ENCODE data around the gene TBL1XR1. TPM values are rescaled to one million over a fixed set of nuclear protein-coding genes. Genes with fewer than 3 reads are reported as not detected.

The TBL1XR1 gene
- total RNA-seq, 1 experiment from 2014 or later = 77.6 TPM

GRCh38 chr3:177098551-177098950 lies 98.7 kb downstream of the TBL1XR1 start:
- TF ChIP-seq EZH2phosphoT487 (IDR thresholded peaks at IDR 0.05; ENCODE audit: borderline replicate concordance, low read length) (no peak), CTCF (conservative IDR thresholded peaks at IDR 0.05; ENCODE audit: low read depth, low read length) (no peak), EZH2 (IDR thresholded peaks at IDR 0.05; ENCODE audit: low read length, unreplicated experiment) (no peak)
- no peak overlapping the region for H3K4me3 ChIP-seq (ENCODE audit: low read length)
- H3K9me2 ChIP-seq (replicated peaks; ENCODE audit: low read length) = no peaks in the 10 kb centered on the region
- no peak overlapping the region for H3K9ac ChIP-seq (ENCODE audit: low read length)
- H3K36me3 ChIP-seq (ENCODE audit: low read depth, low read length) = peaks cover 9% of the 10 kb centered on the region
- H3K9me3 ChIP-seq (ENCODE audit: low read length) = no peaks in the 10 kb centered on the region
- H3K4me1 ChIP-seq (ENCODE audit: insufficient read depth, low read length) = no peaks in the 10 kb centered on the region
- intact Hi-C loops (cut with micrococcal nuclease) = no loop called here
- 0 out of 2 replicates have a peak, but pooled peaks cover 11% of the 10 kb centered on the region for H4K20me1 ChIP-seq (ENCODE audit: low read length)
- ChIA-PET POLR2A (ENCODE audit: unreplicated experiment) (no interaction called here), CTCF (no interaction called here)
- H3K79me2 ChIP-seq (ENCODE audit: low read length) = peaks cover 96% of the 10 kb centered on the region
- ATAC-seq (no peak), DNase-seq (no peak)
- no peak overlapping the region for H3K4me2 ChIP-seq (ENCODE audit: low read length)
- no peaks in the 10 kb centered on the region for H3F3A ChIP-seq (ENCODE audit: low read length, unreplicated experiment)
- no peaks in the 10 kb centered on the region for H3K27me3 ChIP-seq (ENCODE audit: low read length)
- no TSS peak for BruUV-seq (replicated peaks)
- no peak overlapping the region for H3K27ac ChIP-seq (ENCODE audit: low read length)
- H2AFZ ChIP-seq (ENCODE audit: low read length) = no peak overlapping the region

GRCh38 chr3:177096615-177097014 lies 100.7 kb downstream of the TBL1XR1 start:
- H3K9me2 ChIP-seq (replicated peaks; ENCODE audit: low read length) = no peaks in the 10 kb centered on the region
- CTCF ChIA-PET = no interaction called here
- H4K20me1 ChIP-seq (ENCODE audit: low read length) = 0 out of 2 replicates have a peak, but pooled peaks cover 4% of the 10 kb centered on the region
- DNase-seq = no peak
- no peaks in the 10 kb centered on the region for H3K27me3 ChIP-seq (ENCODE audit: low read length)
- H3K79me2 ChIP-seq (ENCODE audit: low read length) = peaks cover 96% of the 10 kb centered on the region
- H3K4me2 ChIP-seq (ENCODE audit: low read length) = no peak overlapping the region
- ATAC-seq = no peak
- H3F3A ChIP-seq (ENCODE audit: low read length, unreplicated experiment) = no peaks in the 10 kb centered on the region
- POLR2A ChIA-PET (ENCODE audit: unreplicated experiment) = no interaction called here
- peaks cover 16% of the 10 kb centered on the region for H3K36me3 ChIP-seq (ENCODE audit: low read depth, low read length)
- H3K4me3 ChIP-seq (ENCODE audit: low read length) = no peak overlapping the region
- TF ChIP-seq EZH2 (IDR thresholded peaks at IDR 0.05; ENCODE audit: low read length, unreplicated experiment) = no peak
- TF ChIP-seq CTCF (conservative IDR thresholded peaks at IDR 0.05; ENCODE audit: low read depth, low read length) = no peak
- TF ChIP-seq EZH2phosphoT487 (IDR thresholded peaks at IDR 0.05; ENCODE audit: borderline replicate concordance, low read length) = no peak
- no peak overlapping the region for H3K27ac ChIP-seq (ENCODE audit: low read length)
- H3K9me3 ChIP-seq (ENCODE audit: low read length) = no peaks in the 10 kb centered on the region
- intact Hi-C loops (cut with micrococcal nuclease) = no loop called here
- H3K9ac ChIP-seq (ENCODE audit: low read length) = no peak overlapping the region
- H2AFZ ChIP-seq (ENCODE audit: low read length) = no peak overlapping the region
- no peaks in the 10 kb centered on the region for H3K4me1 ChIP-seq (ENCODE audit: insufficient read depth, low read length)
- BruUV-seq (replicated peaks) = no TSS peak

- H3K79me2 ChIP-seq (ENCODE audit: low read length) = peaks cover 92% of the 10 kb centered on the region
- no TSS peak for BruUV-seq (replicated peaks)
- POLR2A ChIA-PET (ENCODE audit: unreplicated experiment) = no interaction called here
- H3K9me2 ChIP-seq (replicated peaks; ENCODE audit: low read length) = no peaks in the 10 kb centered on the region
- ATAC-seq = no peak
- no peaks in the 10 kb centered on the region for H3F3A ChIP-seq (ENCODE audit: low read length, unreplicated experiment)
- no peak overlapping the region for H3K27ac ChIP-seq (ENCODE audit: low read length)
- H4K20me1 ChIP-seq (ENCODE audit: low read length) = no peaks in the 10 kb centered on the region
- H3K4me2 ChIP-seq (ENCODE audit: low read length) = no peak overlapping the region
- no peak for DNase-seq
- no peak for TF ChIP-seq EZH2phosphoT487 (IDR thresholded peaks at IDR 0.05; ENCODE audit: borderline replicate concordance, low read length)
- no peak for TF ChIP-seq CTCF (conservative IDR thresholded peaks at IDR 0.05; ENCODE audit: low read depth, low read length)
- TF ChIP-seq EZH2 (IDR thresholded peaks at IDR 0.05; ENCODE audit: low read length, unreplicated experiment) = no peak
- no peak overlapping the region for H3K9ac ChIP-seq (ENCODE audit: low read length)
- CTCF ChIA-PET = no interaction called here
- H3K4me1 ChIP-seq (ENCODE audit: insufficient read depth, low read length) = no peaks in the 10 kb centered on the region
- no peak overlapping the region for H2AFZ ChIP-seq (ENCODE audit: low read length)
- H3K27me3 ChIP-seq (ENCODE audit: low read length) = no peaks in the 10 kb centered on the region
- H3K36me3 ChIP-seq (ENCODE audit: low read depth, low read length) = peaks cover 16% of the 10 kb centered on the region
- no peak overlapping the region for H3K4me3 ChIP-seq (ENCODE audit: low read length)
- intact Hi-C loops (cut with micrococcal nuclease) = no loop called here
- no peaks in the 10 kb centered on the region for H3K9me3 ChIP-seq (ENCODE audit: low read length)
Observed at GRCh38 chr3:177093966-177094365, 103.3 kb downstream of the TBL1XR1 start.

All from PC-3 (cell line).